ENCODE results near the gene GRIN1. TPM values are rescaled to one million over a fixed set of nuclear protein-coding genes. Genes with fewer than 3 reads are reported as not detected.

The GRIN1 gene
- total and polyA plus RNA-seq, 10 of the 15 experiments (the other 5 are each of a cell fraction or from before 2014, with no cell fraction given), result 0.05 to 0.10 (median 0.06) TPM; not detected in 6

DNA sequence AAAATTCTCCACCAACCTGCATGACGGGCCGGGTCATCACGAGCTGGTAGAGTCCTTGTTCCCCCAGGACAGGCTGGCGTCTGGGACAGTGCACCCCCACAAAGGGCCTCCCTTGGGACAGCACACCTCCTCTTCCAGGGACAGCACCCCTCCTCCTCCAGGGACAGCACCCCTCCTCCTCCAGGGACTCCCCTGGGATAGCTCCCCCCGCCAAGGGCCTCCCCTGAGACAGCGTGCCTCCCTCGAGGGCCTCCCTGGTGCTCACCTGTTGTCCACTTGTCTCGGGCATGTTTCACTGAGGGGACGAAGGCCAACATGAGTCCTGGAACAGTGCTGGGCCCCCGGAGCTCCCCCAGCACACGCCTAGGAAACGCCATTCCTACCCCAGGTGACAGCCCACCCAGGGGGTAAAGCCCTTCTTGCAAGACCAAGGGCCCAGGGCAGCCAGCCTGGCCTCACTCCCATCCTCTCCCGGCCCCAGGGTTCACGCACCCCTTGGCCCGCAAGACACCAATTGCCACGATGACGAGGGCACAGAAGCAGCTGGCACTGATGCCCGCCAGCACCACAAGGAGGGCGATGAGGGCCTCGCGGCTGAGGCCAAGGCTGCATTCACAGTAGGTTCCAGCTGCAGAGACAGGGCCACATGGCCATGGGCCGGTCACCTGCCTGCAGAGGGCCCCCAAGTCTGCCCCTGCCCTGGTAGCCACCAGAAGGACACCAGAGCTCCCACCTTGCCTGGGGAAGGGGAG lies 32.4 kb downstream of the GRIN1 start:
- ChIA-PET CTCF (interaction anchor here (1.4 kb wide), 1 partner anchor 125 kb away, joined by 4 read pairs; no protein-coding TSS in a partner anchor), RAD21 (ENCODE audit: unreplicated experiment) (interaction anchor here (3.0 kb wide), 1 partner anchor 21 kb away, joined by 14 read pairs; no protein-coding TSS in a partner anchor), SMC1A (ENCODE audit: uncharacterized antibody, unreplicated experiment) (interaction anchor here (0.6 to 2.7 kb wide), 2 partner anchors 21 to 54 kb away, joined by 3 to 8 read pairs; no protein-coding TSS in a partner anchor), POLR2A (interaction anchor here (0.5 to 4.4 kb wide), 11 partner anchors 13 to 86 kb away, joined by 3 to 37 read pairs (median 5); partner anchors contain the start of genes SSNA1 and TPRN)
- in situ Hi-C loops (cut with MboI), result no loop called here
- no peak overlapping the region for H2AFZ ChIP-seq (ENCODE audit: control insufficient read depth, low read depth, low read length)
- peaks cover 8% of the 10 kb centered on the region; the same call in 1 of the 2 replicates for H3K4me1 ChIP-seq (ENCODE audit: control insufficient read depth, insufficient read depth, low read length)
- no peaks in the 10 kb centered on the region for H4K20me1 ChIP-seq (ENCODE audit: control insufficient read depth, insufficient read depth)
- WGBS (ENCODE audit: insufficient coverage, insufficient replicate concordance, low lambda C conversion rate, missing lambda C conversion rate), result 46% methylated on average over 22 of the region's 22 CpGs
- no peaks in the 10 kb centered on the region for H3K79me2 ChIP-seq (ENCODE audit: control insufficient read depth, insufficient read depth, low read length)
- no peak overlapping the region for H3K4me2 ChIP-seq (ENCODE audit: control insufficient read depth, insufficient read depth)
- DNase-seq (ENCODE audit: low read depth, low spot score) (no peak), FAIRE-seq (no peak), ATAC-seq (no peak)
- H3K27me3 ChIP-seq (replicated peaks in 1 of 2; ENCODE audit: control insufficient read depth in 2 of 2, insufficient read depth in 2 of 2, low read length in 1 of 2), result peaks cover 0 to 8% of the 10 kb centered on the region in 2 experiments; a peak in 3 of 4 replicates
- H3K9ac ChIP-seq (ENCODE audit: control insufficient read depth, insufficient read depth, low read length), result no peak overlapping the region
- no TSS peak for BruUV-seq (replicated peaks)
- H3K36me3 ChIP-seq (ENCODE audit: control insufficient read depth in 2 of 2, insufficient read depth in 2 of 2, low read length in 1 of 2), result no peaks in the 10 kb centered on the region
- H3K27ac ChIP-seq (ENCODE audit: control insufficient read depth, insufficient read depth), result no peak overlapping the region
- H3K4me3 ChIP-seq, result no peak overlapping the region
- H3K9me3 ChIP-seq (replicated peaks; ENCODE audit: control insufficient read depth, insufficient read depth, low read length), result no peaks in the 10 kb centered on the region
- peak; percentile 86 for TF ChIP-seq MEF2B (IDR thresholded peaks at IDR 0.05; ENCODE audit: partially characterized antibody, poor library complexity, severe bottlenecking)
- TF ChIP-seq KDM1A (IDR thresholded peaks at IDR 0.05; ENCODE audit: borderline replicate concordance), result no peak
- intact Hi-C loops (cut with micrococcal nuclease; ENCODE audit: unreplicated experiment), result no loop called here

DNA sequence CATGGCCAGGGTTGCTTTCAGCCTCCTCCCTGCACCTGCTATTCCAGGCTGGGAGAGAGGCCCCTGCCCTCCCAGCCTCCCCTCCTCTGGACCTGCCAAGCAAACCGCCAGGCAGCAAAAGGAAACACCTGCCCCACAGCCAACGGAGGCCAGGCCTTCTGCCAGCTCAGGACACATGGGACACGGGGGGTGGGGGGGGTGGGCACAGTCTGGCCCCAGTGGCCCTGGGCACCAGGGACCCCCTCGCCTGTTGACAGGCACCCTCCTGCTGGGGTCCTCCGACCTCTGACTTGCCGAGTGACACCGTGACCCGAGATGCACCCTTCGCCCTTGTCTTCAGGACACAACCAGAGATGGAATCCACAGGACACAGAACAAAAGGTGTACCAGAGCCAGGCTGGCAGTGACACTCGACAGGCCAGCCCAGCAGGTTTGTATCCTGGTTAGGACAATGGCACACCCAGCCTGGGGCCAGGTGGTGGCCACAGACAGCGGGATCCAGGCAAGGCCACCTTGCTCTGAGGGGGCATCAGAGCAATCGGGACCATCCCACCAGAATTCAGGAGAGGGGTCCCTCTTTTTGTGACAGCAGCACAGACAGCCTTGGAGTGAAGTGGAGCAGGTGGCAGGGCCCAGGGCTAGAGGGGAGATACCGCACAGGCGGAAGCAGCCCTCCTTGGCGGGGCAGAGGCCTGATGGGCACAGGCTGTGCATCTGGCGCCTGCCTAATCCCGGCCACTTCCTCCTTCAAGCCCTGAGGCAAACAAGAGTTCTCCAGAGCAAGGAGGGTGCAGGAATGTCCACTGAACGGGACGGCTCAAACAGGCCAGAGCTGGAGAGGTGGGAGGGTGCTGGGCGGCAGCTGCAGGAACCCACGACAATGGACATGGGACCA lies 34.2 kb downstream of the GRIN1 start:
- ChIA-PET RAD21 (ENCODE audit: unreplicated experiment) (interaction anchor here (0.8 to 3.0 kb wide), 2 partner anchors 15 to 23 kb away, joined by 3 to 14 read pairs; partner anchors contain the start of genes ANAPC2 and SSNA1), SMC1A (ENCODE audit: uncharacterized antibody, unreplicated experiment) (no interaction called here)

More for the DNA sequence above, 34.2 kb downstream of the GRIN1 start:
- in situ Hi-C loops (cut with MboI) (no loop called here), intact Hi-C loops (cut with micrococcal nuclease; ENCODE audit: unreplicated experiment) (no loop called here)
- ATAC-seq (no peak), FAIRE-seq (no peak), DNase-seq (ENCODE audit: low read depth, low spot score) (no peak)
- 36% methylated on average over 20 of the region's 21 CpGs for WGBS (ENCODE audit: insufficient coverage, insufficient replicate concordance, low lambda C conversion rate, missing lambda C conversion rate)
- peaks cover 8% of the 10 kb centered on the region; the same call in 1 of the 2 replicates for H3K4me1 ChIP-seq (ENCODE audit: control insufficient read depth, insufficient read depth, low read length)
- no peaks in the 10 kb centered on the region for H3K36me3 ChIP-seq (ENCODE audit: control insufficient read depth in 2 of 2, insufficient read depth in 2 of 2, low read length in 1 of 2)
- H3K4me3 ChIP-seq, result no peak overlapping the region
- ChIA-PET CTCF (interaction anchor here (1.0 kb wide), 1 partner anchor 52 kb away, joined by 3 read pairs; no protein-coding TSS in a partner anchor), POLR2A (no interaction called here)
- H3K79me2 ChIP-seq (ENCODE audit: control insufficient read depth, insufficient read depth, low read length), result no peaks in the 10 kb centered on the region
- no peak overlapping the region for H3K4me2 ChIP-seq (ENCODE audit: control insufficient read depth, insufficient read depth)
- H3K27ac ChIP-seq (ENCODE audit: control insufficient read depth, insufficient read depth), result no peak overlapping the region
- no peaks in the 10 kb centered on the region for H3K9me3 ChIP-seq (replicated peaks; ENCODE audit: control insufficient read depth, insufficient read depth, low read length)
- BruUV-seq (replicated peaks), result no TSS peak
- TF ChIP-seq KAT2A (conservative IDR thresholded peaks at IDR 0.05; ENCODE audit: control insufficient read depth, low read depth, low read length), result no peak
- TF ChIP-seq POLR2A (IDR thresholded peaks at IDR 0.05; ENCODE audit: low read depth, low read length), result no peak
- H2AFZ ChIP-seq (ENCODE audit: control insufficient read depth, low read depth, low read length), result no peak overlapping the region
- no peaks in the 10 kb centered on the region for H4K20me1 ChIP-seq (ENCODE audit: control insufficient read depth, insufficient read depth)
- H3K9ac ChIP-seq (ENCODE audit: control insufficient read depth, insufficient read depth, low read length), result no peak overlapping the region
- H3K27me3 ChIP-seq (replicated peaks in 1 of 2; ENCODE audit: control insufficient read depth in 2 of 2, insufficient read depth in 2 of 2, low read length in 1 of 2), result peaks cover 0 to 5% of the 10 kb centered on the region in 2 experiments; a peak in 2 of 4 replicates
